Measurements from ENCODE around the gene ZNF219. TPM values are rescaled to one million over a fixed set of nuclear protein-coding genes. Genes with fewer than 3 reads are reported as not detected.

Gene ZNF219
- total and polyA plus RNA-seq, 10 of the 15 experiments (the other 5 are each of a cell fraction or from before 2014, with no cell fraction given) = 0.16 to 6.4 (median 1.9) TPM

GRCh38 chr14:21043387-21043973 lies 55.0 kb downstream of the ZNF219 start (continued):
- TF ChIP-seq CEBPZ (IDR thresholded peaks at IDR 0.05; ENCODE audit: low read depth, low read length) (no peak), PKNOX1 (IDR thresholded peaks at IDR 0.05) (no peak)

GRCh38 chr14:21042918-21043317 lies 55.5 kb downstream of the ZNF219 start:
- intact Hi-C loops (cut with micrococcal nuclease; ENCODE audit: unreplicated experiment) = no loop called here
- ATAC-seq (no peak), FAIRE-seq (no peak), DNase-seq (ENCODE audit: low read depth, low spot score) (no peak)
- RAD21 ChIA-PET (ENCODE audit: unreplicated experiment) = no interaction called here
- Histone ChIP-seq H4K20me1 (ENCODE audit: control insufficient read depth, insufficient read depth) (no peaks in the 10 kb centered on the region; the same call in 1 of the 2 replicates), H3K9ac (ENCODE audit: control insufficient read depth, insufficient read depth, low read length) (no peak overlapping the region), H3K4me1 (ENCODE audit: control insufficient read depth, insufficient read depth, low read length) (no peaks in the 10 kb centered on the region), H3K27me3 (replicated peaks in 1 of 2; ENCODE audit: control insufficient read depth in 2 of 2, insufficient read depth in 2 of 2, low read length in 1 of 2) (peaks cover 0 to 11% of the 10 kb centered on the region in 2 experiments; a peak in 2 of 4 replicates), H3K36me3 (ENCODE audit: control insufficient read depth in 2 of 2, insufficient read depth in 2 of 2, low read length in 1 of 2) (no peaks in the 10 kb centered on the region), H3K27ac (ENCODE audit: control insufficient read depth, insufficient read depth) (no peak overlapping the region), H3K9me3 (replicated peaks; ENCODE audit: control insufficient read depth, insufficient read depth, low read length) (no peaks in the 10 kb centered on the region), H3K4me2 (ENCODE audit: control insufficient read depth, insufficient read depth) (no peak overlapping the region), H3K79me2 (ENCODE audit: control insufficient read depth, insufficient read depth, low read length) (no peaks in the 10 kb centered on the region), H2AFZ (ENCODE audit: control insufficient read depth, low read depth, low read length) (no peak overlapping the region), H3K4me3 (no peak overlapping the region)
- 5% methylated on average over 8 of the region's 8 CpGs for WGBS (ENCODE audit: insufficient coverage, insufficient replicate concordance, low lambda C conversion rate, missing lambda C conversion rate)
- in situ Hi-C loops (cut with MboI) = no loop called here
- POLR2A ChIA-PET = no interaction called here
- TF ChIP-seq NR2C2 (IDR thresholded peaks at IDR 0.05; ENCODE audit: borderline replicate concordance, control insufficient read depth, insufficient read length, low read depth) = no peak
- no peak for TF ChIP-seq ZNF217 (IDR thresholded peaks at IDR 0.05)
- TF ChIP-seq ASH2L (IDR thresholded peaks at IDR 0.05; ENCODE audit: borderline replicate concordance, low read depth) = no peak
- no peak for TF ChIP-seq SUZ12 (IDR thresholded peaks at IDR 0.05; ENCODE audit: unreplicated experiment)
- TF ChIP-seq CREB1 (IDR thresholded peaks at IDR 0.05; ENCODE audit: low read depth) = no peak
- TF ChIP-seq E2F4 (IDR thresholded peaks at IDR 0.05; ENCODE audit: low read depth, low read length) = no peak
- no peak for TF ChIP-seq SREBF1 (IDR thresholded peaks at IDR 0.05; ENCODE audit: low read length)
- CTCF ChIA-PET = interaction anchor here (2.3 kb wide), 1 partner anchor 28 kb away, joined by 11 read pairs; no protein-coding TSS in a partner anchor
- BruUV-seq (replicated peaks) = no TSS peak
- SMC1A ChIA-PET (ENCODE audit: uncharacterized antibody, unreplicated experiment) = interaction anchor here (2.1 kb wide), 1 partner anchor 29 kb away, joined by 7 read pairs; no protein-coding TSS in a partner anchor
